Naive thymus-derived CD4-positive, alpha-beta T cell (primary cell): Measurements from ENCODE around the gene GALNT7. TPM values are rescaled to one million over a fixed set of nuclear protein-coding genes. Genes with fewer than 3 reads are reported as not detected.

Source experiments
- ATAC-seq: fragments of 150-1000 bp; cut with Tn5 transposase; 2 replicates; pipeline ENCODE4 v1.10.0; 2021; ENCODE audit warnings: mild to moderate bottlenecking, moderate library complexity
- CTCF ChIA-PET: fragments of 350-600 bp; sonication (Branson Sonifier 250); formaldehyde crosslinking; loops from one replicate; lab custom pipeline; 2021; ENCODE audit warnings: antibody characterized with exemption; lab: Charles Lee
- POLR2A ChIA-PET: fragments of 350-600 bp; sonication (Branson Sonifier 250); formaldehyde crosslinking; loops from one replicate; lab custom pipeline; 2021; ENCODE audit warnings: antibody characterized with exemption, inconsistent platforms; lab: Charles Lee
- DNase-seq, 9 donors: peaks; one replicate each; pipeline versions ENCODE4 v3.0.0 to v3.0.0-alpha.2; 2020 to 2022; ENCODE audit warnings: mixed read lengths in 1 of 9
- H3K27ac ChIP-seq: one replicate; pipeline ENCODE4 v1.7.0; 2013; ENCODE audit warnings: mild to moderate bottlenecking, low read depth, low read length, moderate library complexity
- H3K27me3 ChIP-seq, 2 donors: one replicate each; pipeline ENCODE4 v1.7.0; 2013; ENCODE audit warnings: low read length in 2 of 2, mild to moderate bottlenecking in 2 of 2, moderate library complexity in 2 of 2; ENCODE audit not compliant: control insufficient read depth in 2 of 2, insufficient read depth in 2 of 2
- H3K36me3 ChIP-seq, 3 experiments: 1 replicate in 2 of 3; 2 replicates in 1 of 3; pipeline ENCODE4 v1.7.0; 2013; ENCODE audit warnings: low read length in 3 of 3, mild to moderate bottlenecking in 3 of 3, moderate library complexity in 1 of 3; ENCODE audit not compliant: insufficient read depth in 3 of 3, control insufficient read depth in 2 of 3
- H3K4me1 ChIP-seq, 2 donors: one replicate each; pipeline ENCODE4 v1.7.0; 2013; ENCODE audit warnings: low read length in 2 of 2, mild to moderate bottlenecking in 2 of 2, moderate library complexity in 1 of 2; ENCODE audit not compliant: control insufficient read depth in 2 of 2, insufficient read depth in 2 of 2
- H3K4me3 ChIP-seq: 2 replicates; pipeline ENCODE4 v1.7.0; 2013; ENCODE audit warnings: mild to moderate bottlenecking, low read length
- H3K9me3 ChIP-seq, 3 experiments: 1 replicate in 2 of 3; 2 replicates in 1 of 3; pipeline ENCODE4 v1.7.0; 2013; ENCODE audit warnings: low read length in 3 of 3; ENCODE audit not compliant: control insufficient read depth in 2 of 3
- H3K27ac Mint-ChIP-seq, 9 donors: one replicate each; pipeline ENCODE4 v1.8.0; 2020 to 2022; ENCODE audit warnings: mixed read lengths in 9 of 9, mild to moderate bottlenecking in 8 of 9, moderate library complexity in 5 of 9, inconsistent platforms in 2 of 9
- H3K27me3 Mint-ChIP-seq, 5 donors: one replicate each; pipeline ENCODE4 v1.8.0; 2021 to 2022; ENCODE audit warnings: mixed read lengths in 5 of 5, mild to moderate bottlenecking in 1 of 5
- H3K36me3 Mint-ChIP-seq, 5 donors: one replicate each; pipeline ENCODE4 v1.8.0; 2020 to 2022; ENCODE audit warnings: mixed read lengths in 5 of 5, mild to moderate bottlenecking in 3 of 5, inconsistent platforms in 1 of 5
- H3K4me1 Mint-ChIP-seq, 7 donors: one replicate each; pipeline ENCODE4 v1.8.0; 2020 to 2022; ENCODE audit warnings: mixed read lengths in 7 of 7, mild to moderate bottlenecking in 3 of 7, inconsistent platforms in 1 of 7
- H3K4me3 Mint-ChIP-seq, 10 donors: one replicate each; pipeline ENCODE4 v1.8.0; 2020 to 2022; ENCODE audit warnings: mild to moderate bottlenecking in 10 of 10, mixed read lengths in 10 of 10, moderate library complexity in 6 of 10, inconsistent platforms in 2 of 10
- H3K9me3 Mint-ChIP-seq, 11 donors: one replicate each; pipeline ENCODE4 v1.8.0; 2020 to 2022; ENCODE audit warnings: mixed read lengths in 11 of 11, mild to moderate bottlenecking in 4 of 11, inconsistent platforms in 1 of 11, moderate library complexity in 1 of 11
- intact Hi-C, 2 donors: fragments of 100-400 bp; cut with micrococcal nuclease; formaldehyde crosslinking; loops; one replicate each; pipeline ENCODE4 v1.15.1; 2023
- polyA plus RNA-seq, 2 donors: library from polyadenylated mRNA; unstranded; fragments of 300-500 nt; fragmentation: Illumina TruSeq; gene quantifications; one replicate each; pipeline ENCODE4 v1.2.3, GENCODE V29; 2021
- total RNA-seq, 6 experiments: library from RNA in 5 of 6; stranded (reverse) in 5 of 6; gene quantifications; 1 replicate in 5 of 6; 2 replicates in 1 of 6; pipeline ENCODE4 v1.2.3 and lab custom pipeline; 2021 to 2026

GALNT7 gene
- total and polyA plus RNA-seq, 7 experiments from 2014 or later, result 8.3 to 24.1 (median 16.8) TPM

DNA sequence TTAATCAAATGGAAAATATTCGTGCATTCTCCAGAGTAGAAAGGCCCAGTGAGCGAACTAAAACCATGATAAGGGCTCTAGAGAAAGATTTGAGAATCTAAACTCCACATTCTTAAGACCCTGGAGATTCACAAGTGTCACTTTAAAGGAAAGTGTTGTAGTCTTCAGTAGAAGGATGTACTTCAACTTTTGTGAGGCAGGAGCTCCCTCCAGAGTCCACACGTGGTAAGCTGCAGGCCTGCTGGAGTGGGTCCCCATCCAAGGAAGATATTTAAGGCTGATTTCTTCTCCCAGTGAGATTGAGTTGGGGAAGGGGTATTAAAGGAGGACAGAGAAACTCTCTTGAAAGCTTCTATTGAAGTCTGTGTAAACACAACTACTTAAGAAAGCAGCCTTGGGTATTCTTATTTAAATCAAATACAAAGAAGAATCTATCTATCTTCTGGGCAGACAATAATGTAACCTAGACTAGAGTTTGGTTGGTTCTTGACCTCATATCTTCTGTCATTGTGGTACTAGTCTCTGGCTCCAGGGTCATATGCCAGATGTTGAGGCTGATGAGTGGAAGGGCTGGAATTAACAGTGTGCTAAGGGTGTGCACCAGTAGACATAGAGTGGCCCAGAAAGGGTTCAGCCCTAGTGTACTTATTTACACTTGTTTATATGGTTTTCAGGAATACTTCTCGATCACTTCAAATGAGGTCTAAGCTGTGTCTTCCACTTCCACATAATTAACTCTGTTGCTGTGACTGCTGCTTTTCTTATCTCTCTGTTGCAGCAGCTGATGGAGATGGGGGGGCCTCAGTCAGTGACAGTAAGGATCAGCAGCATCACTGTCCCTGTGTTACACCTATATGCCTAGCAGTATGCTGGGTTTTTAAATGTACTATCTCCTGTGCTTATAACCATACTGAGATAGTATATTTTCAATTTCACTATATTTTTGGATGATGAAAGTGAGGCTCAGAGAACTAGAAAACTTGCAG lies 89.4 kb downstream of the GALNT7 start:
- intact Hi-C loops, result loop anchor here (1.0 to 5.0 kb wide), 5 partner anchors 44 to 245 kb away; partner anchors contain the start of gene GALNT7 (in 2 of the 2)
- CTCF ChIA-PET, result interaction anchor here (0.6 to 3.4 kb wide), 7 partner anchors 44 to 245 kb away, joined by 3 to 67 read pairs (median 7); no protein-coding TSS in a partner anchor
- DNase-seq (peak in 8 of 9 donors; percentile 26 to 62 (median 48)), ATAC-seq (peak; percentile 83)
- no peaks in the 10 kb centered on the region for H3K27me3 ChIP-seq
- no peaks in the 10 kb centered on the region for H3K36me3 ChIP-seq
- POLR2A ChIA-PET, result interaction anchor here (1.6 kb wide), 1 partner anchor 244 kb away, joined by 3 read pairs; no protein-coding TSS in a partner anchor
- Mint-ChIP-seq H3K36me3 (peaks cover 0 to 5% (median 0%) of the 10 kb centered on the region in 5 donors), H3K4me1 (peaks cover 0 to 12% (median 5%) of the 10 kb centered on the region in 7 donors), H3K27ac (no peak overlapping the region), H3K9me3 (no peaks in the 10 kb centered on the region), H3K27me3 (no peaks in the 10 kb centered on the region), H3K4me3 (no peak overlapping the region)
- no peaks in the 10 kb centered on the region for H3K9me3 ChIP-seq
- no peak overlapping the region for H3K27ac ChIP-seq
- H3K4me1 ChIP-seq, result no peaks in the 10 kb centered on the region
- no peak overlapping the region for H3K4me3 ChIP-seq

DNA sequence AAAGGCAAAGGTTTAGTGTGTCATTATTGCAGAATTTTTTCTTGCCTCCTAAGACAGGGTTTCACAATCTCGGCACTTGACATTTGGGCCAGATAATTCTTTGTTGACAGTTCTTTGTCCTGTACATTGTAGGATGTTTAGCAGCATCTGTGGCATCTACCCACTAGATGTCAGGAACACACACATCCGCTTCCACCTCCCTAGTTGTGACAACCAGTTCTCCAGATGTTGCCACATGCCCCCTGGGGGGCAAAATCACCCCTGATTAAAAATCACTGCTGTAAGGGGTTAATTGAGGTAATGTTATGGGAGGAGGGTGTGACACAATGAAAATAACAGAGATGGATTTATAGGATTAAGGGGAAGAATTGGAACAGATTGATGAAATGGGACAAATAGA lies 90.3 kb downstream of the GALNT7 start:
- Mint-ChIP-seq H3K36me3 (peaks cover 0 to 4% (median 0%) of the 10 kb centered on the region in 5 donors), H3K27ac (peak overlapping the region in 2 of 9 donors; percentile 4 to 37), H3K27me3 (no peaks in the 10 kb centered on the region), H3K9me3 (no peaks in the 10 kb centered on the region), H3K4me3 (no peak overlapping the region), H3K4me1 (peaks cover under 1 to 10% (median 6%) of the 10 kb centered on the region in 7 donors)
- Histone ChIP-seq H3K9me3 (no peaks in the 10 kb centered on the region), H3K4me1 (peaks cover 4 to 6% of the 10 kb centered on the region in 2 donors), H3K4me3 (no peak overlapping the region), H3K36me3 (no peaks in the 10 kb centered on the region), H3K27ac (no peak overlapping the region), H3K27me3 (no peaks in the 10 kb centered on the region)
- ChIA-PET POLR2A (interaction anchor here (1.6 kb wide), 1 partner anchor 245 kb away, joined by 3 read pairs; no protein-coding TSS in a partner anchor), CTCF (interaction anchor here (0.6 to 3.4 kb wide), 4 partner anchors 43 to 246 kb away, joined by 3 to 67 read pairs (median 10); no protein-coding TSS in a partner anchor)
- no peak for ATAC-seq
- no peak for DNase-seq
- intact Hi-C loops, result loop anchor here (5.0 kb wide), 2 partner anchors 43 to 92 kb away; partner anchors contain the start of gene GALNT7 (in 1 of the 2)

DNA sequence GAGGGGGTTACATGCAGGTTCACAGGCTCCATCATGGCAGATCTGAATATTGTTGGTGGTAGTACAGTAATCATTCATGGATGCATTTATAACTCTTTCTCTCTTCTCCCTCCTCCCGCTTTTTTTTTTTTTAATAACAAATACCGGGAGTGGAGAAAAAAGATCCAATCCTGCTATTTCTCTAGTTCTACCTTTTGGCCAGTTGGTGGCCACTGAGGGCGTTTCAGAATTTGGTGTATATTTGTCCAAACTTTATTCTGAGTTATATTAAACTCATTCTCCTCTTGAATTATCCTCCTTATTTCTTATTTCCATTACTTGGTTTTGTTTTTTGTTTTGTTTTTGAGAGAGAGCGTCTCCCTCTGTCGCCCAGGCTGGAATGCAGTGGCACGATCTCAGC lies 90.7 kb downstream of the GALNT7 start:
- ChIA-PET CTCF (interaction anchor here (0.6 kb wide), 1 partner anchor 150 kb away, joined by 3 read pairs; no protein-coding TSS in a partner anchor), POLR2A (no interaction called here)
- peak overlapping the region in 2 of 9 donors; percentile 4 to 37 for H3K27ac Mint-ChIP-seq
- Histone ChIP-seq H3K4me3 (no peak overlapping the region), H3K4me1 (peaks cover 8 to 10% of the 10 kb centered on the region in 2 donors), H3K9me3 (no peaks in the 10 kb centered on the region), H3K36me3 (no peaks in the 10 kb centered on the region), H3K27me3 (no peaks in the 10 kb centered on the region), H3K27ac (no peak overlapping the region)
- DNase-seq (no peak), ATAC-seq (no peak)
- no peaks in the 10 kb centered on the region for H3K27me3 Mint-ChIP-seq
- H3K36me3 Mint-ChIP-seq, result peaks cover 0 to 4% (median 0%) of the 10 kb centered on the region in 5 donors
- no peak overlapping the region for H3K4me3 Mint-ChIP-seq
- intact Hi-C loops, result loop anchor here (5.0 kb wide), 2 partner anchors 43 to 92 kb away; partner anchors contain the start of gene GALNT7 (in 1 of the 2)
- H3K9me3 Mint-ChIP-seq, result no peaks in the 10 kb centered on the region
- peaks cover 5 to 14% (median 10%) of the 10 kb centered on the region in 7 donors for H3K4me1 Mint-ChIP-seq

DNA sequence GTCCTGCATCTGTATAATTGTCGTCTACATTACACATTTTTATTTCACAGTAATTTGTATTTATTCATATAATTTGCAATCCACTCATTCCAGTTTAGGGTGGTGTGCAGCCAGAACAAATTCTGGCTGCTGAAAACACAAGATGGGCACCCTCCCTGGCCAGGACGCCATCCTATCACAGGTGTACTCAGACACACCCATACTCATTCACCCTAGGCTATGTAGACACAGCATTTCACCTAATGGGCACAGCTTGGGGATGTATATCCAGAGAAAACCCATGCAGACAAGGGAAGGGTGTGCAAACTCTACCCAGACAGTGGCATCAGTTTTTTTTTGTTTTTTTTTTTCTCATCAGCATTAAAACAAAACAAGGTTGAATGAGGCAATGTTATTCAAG lies 92.4 kb downstream of the GALNT7 start:
- H3K9me3 Mint-ChIP-seq, result no peaks in the 10 kb centered on the region
- ATAC-seq (no peak), DNase-seq (no peak)
- peaks cover 0 to 4% (median 0%) of the 10 kb centered on the region in 5 donors for H3K36me3 Mint-ChIP-seq
- no peak overlapping the region for H3K4me3 Mint-ChIP-seq
- CTCF ChIA-PET, result interaction anchor here (1.0 kb wide), 1 partner anchor 41 kb away, joined by 3 read pairs; no protein-coding TSS in a partner anchor
- intact Hi-C loops, result no loop called here
- peaks cover 8 to 20% of the 10 kb centered on the region in 2 donors for H3K4me1 ChIP-seq
- H3K27me3 ChIP-seq, result no peaks in the 10 kb centered on the region
- no peak overlapping the region for H3K27ac Mint-ChIP-seq
- no peak overlapping the region for H3K27ac ChIP-seq
- no peaks in the 10 kb centered on the region for H3K27me3 Mint-ChIP-seq
- H3K4me3 ChIP-seq, result no peak overlapping the region
- POLR2A ChIA-PET, result interaction anchor here (0.9 kb wide), 1 partner anchor 42 kb away, joined by 4 read pairs; no protein-coding TSS in a partner anchor
- no peaks in the 10 kb centered on the region for H3K9me3 ChIP-seq
- H3K36me3 ChIP-seq, result no peaks in the 10 kb centered on the region
- H3K4me1 Mint-ChIP-seq, result peaks cover 17 to 28% (median 23%) of the 10 kb centered on the region in 7 donors

DNA sequence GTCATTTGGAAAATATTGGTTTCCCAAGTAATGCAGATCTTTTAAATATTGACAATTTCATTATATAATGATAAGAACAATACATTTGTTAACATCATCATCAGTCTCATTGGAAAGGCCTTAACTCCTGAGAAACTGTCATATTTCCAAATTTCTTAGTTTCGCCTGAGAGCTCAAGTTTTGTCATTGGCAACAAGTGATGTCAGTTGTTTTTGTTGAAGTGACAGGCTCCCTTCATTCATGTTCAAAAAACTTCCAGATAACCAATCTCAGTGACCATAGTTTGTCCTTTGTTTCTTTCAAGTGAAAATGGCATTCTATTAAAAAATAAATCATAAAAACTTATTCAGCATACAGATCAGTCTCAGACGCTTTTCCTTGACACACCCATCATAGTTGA lies 93.8 kb downstream of the GALNT7 start:
- Histone ChIP-seq H3K9me3 (no peaks in the 10 kb centered on the region), H3K4me3 (no peak overlapping the region), H3K36me3 (no peaks in the 10 kb centered on the region), H3K4me1 (peaks cover 8 to 20% of the 10 kb centered on the region in 2 donors), H3K27ac (no peak overlapping the region), H3K27me3 (no peaks in the 10 kb centered on the region)
- Mint-ChIP-seq H3K36me3 (peaks cover 0 to 4% (median 0%) of the 10 kb centered on the region in 5 donors), H3K4me1 (peaks cover 18 to 35% (median 25%) of the 10 kb centered on the region in 7 donors), H3K9me3 (no peaks in the 10 kb centered on the region), H3K4me3 (no peak overlapping the region), H3K27me3 (no peaks in the 10 kb centered on the region), H3K27ac (no peak overlapping the region)
- ChIA-PET CTCF (interaction anchor here (0.6 to 1.3 kb wide), 3 partner anchors 156 to 250 kb away, joined by 3 read pairs; no protein-coding TSS in a partner anchor), POLR2A (no interaction called here)
- ATAC-seq (no peak), DNase-seq (no peak)
- intact Hi-C loops, result no loop called here

DNA sequence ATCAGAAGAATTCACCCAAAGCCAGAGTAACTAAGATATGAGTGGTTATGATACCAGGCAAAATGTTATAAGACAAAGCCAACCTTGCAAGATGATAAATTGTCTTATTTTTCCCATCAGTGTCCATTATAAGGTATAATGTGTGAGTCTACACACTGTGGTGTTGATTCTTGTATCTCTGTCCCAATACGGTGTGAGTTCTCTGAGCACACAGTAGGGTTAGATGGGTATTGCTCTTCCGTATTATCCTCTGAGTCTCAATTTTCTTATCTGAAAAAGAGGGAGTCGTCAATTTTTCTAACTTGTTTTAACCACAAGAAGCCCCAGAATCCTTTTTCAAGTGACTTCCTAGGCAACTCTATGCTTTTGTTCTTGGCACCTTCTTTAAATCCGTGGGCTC lies 95.6 kb downstream of the GALNT7 start:
- H3K27ac Mint-ChIP-seq, result peak overlapping the region; percentile 18 to 79 (median 57)
- Histone ChIP-seq H3K4me1 (peaks cover 8 to 20% of the 10 kb centered on the region in 2 donors), H3K27me3 (no peaks in the 10 kb centered on the region), H3K27ac (no peak overlapping the region), H3K4me3 (no peak overlapping the region), H3K9me3 (no peaks in the 10 kb centered on the region), H3K36me3 (no peaks in the 10 kb centered on the region)
- H3K4me1 Mint-ChIP-seq, result peaks cover 18 to 43% (median 31%) of the 10 kb centered on the region in 7 donors
- DNase-seq, result no peak
- peak; percentile 8 for ATAC-seq
- intact Hi-C loops, result loop anchor here in 1 of 2 donors (2.0 kb wide), 1 partner anchor 95 kb away; the partner anchor contains the start of gene GALNT7
- H3K27me3 Mint-ChIP-seq, result no peaks in the 10 kb centered on the region
- no peaks in the 10 kb centered on the region for H3K9me3 Mint-ChIP-seq
- POLR2A ChIA-PET, result interaction anchor here (2.1 kb wide), 1 partner anchor 70 kb away, joined by 8 read pairs; the partner anchor contains the start of gene HMGB2
- H3K36me3 Mint-ChIP-seq, result peaks cover 0 to 11% (median 0%) of the 10 kb centered on the region in 5 donors
- CTCF ChIA-PET, result interaction anchor here (1.1 to 1.3 kb wide), 2 partner anchors 16 to 239 kb away, joined by 3 read pairs; no protein-coding TSS in a partner anchor
- H3K4me3 Mint-ChIP-seq, result peak overlapping the region in 9 of 10 donors; percentile 38 to 76 (median 61)
